ENCODE results near the gene RPS16. TPM values are rescaled to one million over a fixed set of nuclear protein-coding genes. Genes with fewer than 3 reads are reported as not detected.
A peak's percentile ranks its signal among the peaks of the same experiment; 100 is the strongest.

RPS16 gene
- total and polyA plus RNA-seq, 2 donors (not counting 1 experiment from before 2014, with no cell fraction given) = 3,910 to 6,448 TPM

- ATAC-seq (ENCODE audit: low read depth) (no peak), DNase-seq (peak; percentile 17)
- ChIA-PET POLR2A (interaction anchor here (0.9 kb wide), 1 partner anchor 32 kb away, joined by 3 read pairs; no protein-coding TSS in a partner anchor), CTCF (no interaction called here)
- peaks cover 34% of the 10 kb centered on the region for H4K20me1 ChIP-seq (ENCODE audit: control insufficient read depth, insufficient read depth, low read length, poor library complexity, severe bottlenecking)
- peak overlapping the region; percentile 92 for H3K4me2 ChIP-seq (replicated peaks; ENCODE audit: low read depth, low read length, poor library complexity, severe bottlenecking)
- Mint-ChIP-seq H3K4me3 (peak overlapping the region; percentile 100), H3K27ac (peak overlapping the region; percentile 53), H3K9me3 (ENCODE audit: insufficient read depth) (no peaks in the 10 kb centered on the region), H3K4me1 (peaks cover 44% of the 10 kb centered on the region), H3K27me3 (no peaks in the 10 kb centered on the region)
- H2AFZ ChIP-seq (ENCODE audit: insufficient read depth, low read depth, low read length, poor library complexity, severe bottlenecking) = no peak overlapping the region
- H3K36me3 ChIP-seq (replicated peaks in 1 of 2; ENCODE audit: control extremely low read depth in 1 of 2, control insufficient read depth in 1 of 2, extremely low read depth in 1 of 2, insufficient read depth in 2 of 2, low read length in 1 of 2) = peaks cover 7 to 37% of the 10 kb centered on the region in 2 experiments
- peak overlapping the region; percentile 96 for H3K9ac ChIP-seq (ENCODE audit: low read length)
- H3K79me2 ChIP-seq (ENCODE audit: control insufficient read depth, insufficient read depth, low read length) = peaks cover 49% of the 10 kb centered on the region
- peaks cover 23 to 33% of the 10 kb centered on the region in 2 donors for H3K4me1 ChIP-seq (ENCODE audit: control insufficient read depth in 2 of 2, insufficient read depth in 2 of 2, low read length in 2 of 2)
- H3K9me3 ChIP-seq (ENCODE audit: control extremely low read depth in 1 of 3, control insufficient read depth in 2 of 3, insufficient read depth in 1 of 3, low read length in 2 of 3) = no peaks in the 10 kb centered on the region
- intact Hi-C loops (cut with micrococcal nuclease) = no loop called here
- H3K4me3 ChIP-seq (ENCODE audit: control extremely low read depth in 1 of 5, extremely low read depth in 1 of 5, insufficient read depth in 1 of 5, low read depth in 2 of 5, low read length in 4 of 5) = no peak overlapping the region
- H3K27me3 ChIP-seq (replicated peaks in 1 of 4; ENCODE audit: control extremely low read depth in 1 of 4, control insufficient read depth in 3 of 4, insufficient read depth in 4 of 4, low read length in 3 of 4) = no peaks in the 10 kb centered on the region
- 96% methylated on average over 3 of the region's 8 CpGs for WGBS (ENCODE audit: insufficient coverage)
- H3K27ac ChIP-seq (ENCODE audit: low read length in 2 of 2) = peak overlapping the region in 1 of 2 donors; percentile 93
- TF ChIP-seq CTCF (IDR thresholded peaks at IDR 0.05) = no peak
- no peak for TF ChIP-seq EZH2 (IDR thresholded peaks at IDR 0.05; ENCODE audit: borderline replicate concordance, insufficient read depth, low read depth, low read length, poor library complexity, severe bottlenecking)
These were observed 2.2 kb downstream of the RPS16 start for GRCh38 chr19:39433480-39434079.

GRCh38 chr19:39432677-39433025 lies 3.1 kb downstream of the RPS16 start:
- Histone ChIP-seq H4K20me1 (ENCODE audit: control insufficient read depth, insufficient read depth, low read length, poor library complexity, severe bottlenecking) (peaks cover 34% of the 10 kb centered on the region), H3K79me2 (ENCODE audit: control insufficient read depth, insufficient read depth, low read length) (peaks cover 44% of the 10 kb centered on the region), H3K4me2 (replicated peaks; ENCODE audit: low read depth, low read length, poor library complexity, severe bottlenecking) (no peak overlapping the region), H3K27me3 (replicated peaks in 1 of 4; ENCODE audit: control extremely low read depth in 1 of 4, control insufficient read depth in 3 of 4, insufficient read depth in 4 of 4, low read length in 3 of 4) (no peaks in the 10 kb centered on the region), H3K4me1 (ENCODE audit: control insufficient read depth in 2 of 2, insufficient read depth in 2 of 2, low read length in 2 of 2) (peaks cover 23 to 33% of the 10 kb centered on the region in 2 donors), H2AFZ (ENCODE audit: insufficient read depth, low read depth, low read length, poor library complexity, severe bottlenecking) (no peak overlapping the region), H3K9ac (ENCODE audit: low read length) (no peak overlapping the region), H3K27ac (ENCODE audit: low read length in 2 of 2) (no peak overlapping the region), H3K9me3 (ENCODE audit: control extremely low read depth in 1 of 3, control insufficient read depth in 2 of 3, insufficient read depth in 1 of 3, low read length in 2 of 3) (no peaks in the 10 kb centered on the region), H3K4me3 (ENCODE audit: control extremely low read depth in 1 of 5, extremely low read depth in 1 of 5, insufficient read depth in 1 of 5, low read depth in 2 of 5, low read length in 4 of 5) (no peak overlapping the region), H3K36me3 (replicated peaks in 1 of 2; ENCODE audit: control extremely low read depth in 1 of 2, control insufficient read depth in 1 of 2, extremely low read depth in 1 of 2, insufficient read depth in 2 of 2, low read length in 1 of 2) (peaks cover 7 to 37% of the 10 kb centered on the region in 2 experiments)
- no peak for ATAC-seq (ENCODE audit: low read depth)
- ChIA-PET POLR2A (interaction anchor here (0.7 kb wide), 1 partner anchor 23 kb away, joined by 3 read pairs; no protein-coding TSS in a partner anchor), CTCF (interaction anchor here (0.7 to 1.2 kb wide), 2 partner anchors 35 to 408 kb away, joined by 3 read pairs; no protein-coding TSS in a partner anchor)
- no peak for DNase-seq
- TF ChIP-seq EZH2 (IDR thresholded peaks at IDR 0.05; ENCODE audit: borderline replicate concordance, insufficient read depth, low read depth, low read length, poor library complexity, severe bottlenecking) (no peak), CTCF (IDR thresholded peaks at IDR 0.05) (no peak)
- no peaks in the 10 kb centered on the region for H3K27me3 Mint-ChIP-seq
- peaks cover 44% of the 10 kb centered on the region for H3K4me1 Mint-ChIP-seq
- H3K27ac Mint-ChIP-seq = peak overlapping the region; percentile 59
- intact Hi-C loops (cut with micrococcal nuclease) = no loop called here
- H3K4me3 Mint-ChIP-seq = peak overlapping the region; percentile 16
- 100% methylated on average over 5 of the region's 8 CpGs for WGBS (ENCODE audit: insufficient coverage)
- H3K9me3 Mint-ChIP-seq (ENCODE audit: insufficient read depth) = no peaks in the 10 kb centered on the region
